Coronary artery (tissue), 2 donors: Measurements from ENCODE around the gene MAP4K2.

Experiments used
- DNase-seq: peaks from one replicate; pipeline ENCODE4 v3.0.0-alpha.2; 2017; ENCODE audit warnings: low spot score
- H3K27ac ChIP-seq, 2 donors: fragments of 200-600 bp; sonication (generic); one replicate each; pipeline ENCODE4 v1.5.1; 2016 to 2019
- H3K4me3 ChIP-seq: fragments of 200-600 bp; sonication (generic); 2 replicates; pipeline ENCODE4 v1.5.1; 2016; ENCODE audit warnings: mild to moderate bottlenecking, moderate library complexity
- CTCF ChIP-seq: fragments of 200-600 bp; sonication (generic); IDR thresholded peaks from one replicate; pipeline ENCODE4 v1.5.1; 2019; ENCODE audit warnings: antibody characterized with exemption

MAP4K2 gene

GRCh38 chr11:64769283-64769682 is 33.7 kb downstream of the MAP4K2 start:
- H3K27ac ChIP-seq: no peak overlapping the region
- no peak overlapping the region for H3K4me3 ChIP-seq
- DNase-seq: no peak
- no peak for TF ChIP-seq CTCF

GRCh38 chr11:64768300-64768694 is 34.7 kb downstream of the MAP4K2 start:
- DNase-seq: no peak
- TF ChIP-seq CTCF: no peak
- Histone ChIP-seq H3K27ac (peak overlapping the region in 1 of 2 donors; percentile 74), H3K4me3 (no peak overlapping the region)

GRCh38 chr11:64767344-64768299 is 35.4 kb downstream of the MAP4K2 start:
- Histone ChIP-seq H3K27ac (peak overlapping the region; percentile 23 to 74), H3K4me3 (no peak overlapping the region)
- DNase-seq: peak; percentile 84
- TF ChIP-seq CTCF: peak; percentile 75

- TF ChIP-seq CTCF: no peak
- Histone ChIP-seq H3K27ac (peak overlapping the region; percentile 23 to 74), H3K4me3 (no peak overlapping the region)
- DNase-seq: no peak
These were observed 36.1 kb downstream of the MAP4K2 start for GRCh38 chr11:64766881-64767280.

- DNase-seq: no peak
- H3K4me3 ChIP-seq: no peak overlapping the region
- peak overlapping the region in 1 of 2 donors; percentile 74 for H3K27ac ChIP-seq
- no peak for TF ChIP-seq CTCF
These were observed 37.0 kb downstream of the MAP4K2 start for GRCh38 chr11:64765851-64766665.

- Histone ChIP-seq H3K27ac (no peak overlapping the region), H3K4me3 (no peak overlapping the region)
- DNase-seq: no peak
- no peak for TF ChIP-seq CTCF
These were observed 37.6 kb downstream of the MAP4K2 start for GRCh38 chr11:64765291-64765850.
